Activated T-cell treated with anti-CD3 and anti-CD28 coated beads, Interleukin-2, amount 50 U/mL, for 4 hours (primary cell): ENCODE data around the gene EIF6. TPM values are rescaled to one million over a fixed set of nuclear protein-coding genes. Genes with fewer than 3 reads are reported as not detected.

Source experiments
- ATAC-seq, 2 donors: fragments of 200-7000 bp; cut with Tn5 transposase; one replicate each; pipeline ENCODE4 v1.10.0; 2021
- DNase-seq: peaks from one replicate; pipeline ENCODE4 v3.0.0-alpha.2; 2020
- H3K27me3 Mint-ChIP-seq: one replicate; pipeline ENCODE4 v1.8.0; 2021; ENCODE audit warnings: low read depth, mixed read lengths
- H3K36me3 Mint-ChIP-seq: one replicate; pipeline ENCODE4 v1.8.0; 2022; ENCODE audit warnings: mixed read lengths; ENCODE audit not compliant: insufficient read depth
- H3K4me1 Mint-ChIP-seq: one replicate; pipeline ENCODE4 v1.8.0; 2021; ENCODE audit warnings: low read depth, mixed read lengths
- H3K4me3 Mint-ChIP-seq: one replicate; pipeline ENCODE4 v1.8.0; 2021; ENCODE audit warnings: mild to moderate bottlenecking, moderate library complexity, mixed read lengths
- H3K9me3 Mint-ChIP-seq: one replicate; pipeline ENCODE4 v1.8.0; 2021; ENCODE audit warnings: mixed read lengths
- total RNA-seq, 3 donors: library from RNA; stranded (reverse); gene quantifications; one replicate each; pipeline ENCODE4 v1.2.1, GENCODE V29; 2021

EIF6 gene
- total RNA-seq, 3 donors from 2014 or later = 307 to 331 (median 310) TPM

DNA sequence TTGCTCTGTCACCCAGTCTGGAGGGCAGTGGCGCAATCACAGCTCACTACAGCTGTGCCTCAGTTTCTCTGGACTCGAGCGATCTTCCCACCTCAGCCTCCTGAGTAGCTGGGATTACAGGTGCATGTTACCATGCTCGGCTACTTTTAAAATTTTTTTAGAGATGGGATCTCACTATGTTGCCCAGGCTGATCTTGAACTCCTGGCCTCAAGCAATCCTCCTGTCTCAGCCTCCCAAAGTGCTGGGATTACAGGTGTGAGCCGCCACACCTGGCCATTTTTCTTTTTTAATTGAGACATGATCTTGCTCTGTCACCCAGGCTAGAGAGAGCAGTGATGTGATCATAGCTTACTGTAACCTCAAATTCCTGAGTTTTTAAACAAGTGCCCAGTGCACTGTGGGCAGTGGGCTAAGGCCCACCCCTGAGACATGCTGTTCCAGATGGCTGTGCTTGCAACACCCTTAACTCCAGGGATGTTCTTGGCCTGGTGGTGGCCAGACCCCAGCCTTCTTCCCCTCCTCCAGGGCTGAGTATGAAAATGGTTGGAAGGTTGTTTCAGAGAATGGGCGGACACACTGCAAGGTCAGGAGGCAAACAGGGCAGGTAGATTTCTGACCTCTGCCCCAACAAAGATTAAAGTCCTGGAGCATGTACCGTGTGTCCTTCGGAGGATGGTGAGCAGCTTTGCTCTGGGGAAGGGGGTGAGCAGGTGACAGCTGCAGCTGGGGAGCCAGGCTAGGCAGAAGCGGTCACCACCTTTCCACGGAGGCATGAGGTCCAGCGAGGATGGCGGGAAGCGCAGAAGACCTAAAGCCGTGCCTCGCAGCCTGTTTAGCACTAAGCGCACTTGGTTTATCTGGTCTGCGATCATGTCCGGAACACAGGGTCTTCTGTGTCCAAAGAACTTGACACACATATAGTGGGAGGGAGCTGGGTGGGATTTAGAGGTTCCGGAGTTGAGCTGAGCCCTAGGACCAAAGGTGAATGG is 9.0 kb upstream of the EIF6 start:
- H3K9me3 Mint-ChIP-seq = no peaks in the 10 kb centered on the region

GRCh38 chr20:35292504-35293285 is 8.1 kb upstream of the EIF6 start:
- DNase-seq = no peak
- Mint-ChIP-seq H3K4me3 (no peak overlapping the region), H3K9me3 (no peaks in the 10 kb centered on the region), H3K36me3 (no peaks in the 10 kb centered on the region), H3K4me1 (no peaks in the 10 kb centered on the region), H3K27me3 (no peaks in the 10 kb centered on the region)
- ATAC-seq = no peak

More for the DNA sequence above, 9.0 kb upstream of the EIF6 start:
- no peaks in the 10 kb centered on the region for H3K27me3 Mint-ChIP-seq
- DNase-seq = no peak
- ATAC-seq = no peak
- no peak overlapping the region for H3K4me3 Mint-ChIP-seq
- no peaks in the 10 kb centered on the region for H3K36me3 Mint-ChIP-seq
- H3K4me1 Mint-ChIP-seq = no peaks in the 10 kb centered on the region

GRCh38 chr20:35291654-35292503 is 7.3 kb upstream of the EIF6 start, which contains the start of gene FAM83C:
FAM83C (minus strand) TSS chr20:35292425; CDS start chr20:35292304, 121 bp downstream.
- DNase-seq (no peak), ATAC-seq (no peak)
- H3K36me3 Mint-ChIP-seq = no peaks in the 10 kb centered on the region
- no peak within 1 kb of the TSS for H3K4me3 Mint-ChIP-seq
- H3K27me3 Mint-ChIP-seq = no peaks in the 10 kb centered on the region
- H3K4me1 Mint-ChIP-seq = no peaks in the 10 kb centered on the region
- no peaks in the 10 kb centered on the region for H3K9me3 Mint-ChIP-seq

DNA sequence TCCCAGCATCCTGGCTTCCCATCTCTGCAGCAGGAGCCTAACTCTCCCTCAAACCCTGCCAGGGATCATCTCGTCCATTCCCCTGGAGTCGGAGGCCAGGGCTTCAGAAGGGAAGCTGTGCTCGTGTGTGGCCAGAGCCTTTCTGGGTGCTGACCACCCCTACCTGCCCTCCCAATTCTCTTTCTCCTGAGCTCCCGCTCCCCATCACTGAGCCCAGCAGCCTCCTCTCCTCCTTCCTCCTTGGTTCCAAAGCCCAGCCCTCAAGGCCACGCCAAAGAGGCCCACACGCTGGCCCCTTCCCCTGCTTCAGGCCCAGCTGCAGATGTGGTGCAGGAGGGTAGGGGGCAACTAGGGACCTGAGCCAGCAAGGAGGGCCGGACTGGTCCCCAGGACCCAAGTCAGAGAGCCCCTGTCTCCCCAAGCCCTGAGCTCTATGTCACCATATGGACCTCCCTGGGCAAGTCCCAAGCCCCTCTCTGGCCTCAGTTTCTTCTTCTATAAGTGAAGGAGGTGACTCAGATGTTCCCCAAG is 6.4 kb upstream of the EIF6 start:
- DNase-seq = no peak
- ATAC-seq = peak in 1 of 2 donors; percentile 29
- Mint-ChIP-seq H3K4me3 (no peak overlapping the region), H3K9me3 (no peaks in the 10 kb centered on the region), H3K4me1 (peaks cover 2% of the 10 kb centered on the region), H3K27me3 (no peaks in the 10 kb centered on the region), H3K36me3 (no peaks in the 10 kb centered on the region)

- no peak overlapping the region for H3K4me3 Mint-ChIP-seq
These were observed 5.8 kb upstream of the EIF6 start for GRCh38 chr20:35290186-35290886.

DNA sequence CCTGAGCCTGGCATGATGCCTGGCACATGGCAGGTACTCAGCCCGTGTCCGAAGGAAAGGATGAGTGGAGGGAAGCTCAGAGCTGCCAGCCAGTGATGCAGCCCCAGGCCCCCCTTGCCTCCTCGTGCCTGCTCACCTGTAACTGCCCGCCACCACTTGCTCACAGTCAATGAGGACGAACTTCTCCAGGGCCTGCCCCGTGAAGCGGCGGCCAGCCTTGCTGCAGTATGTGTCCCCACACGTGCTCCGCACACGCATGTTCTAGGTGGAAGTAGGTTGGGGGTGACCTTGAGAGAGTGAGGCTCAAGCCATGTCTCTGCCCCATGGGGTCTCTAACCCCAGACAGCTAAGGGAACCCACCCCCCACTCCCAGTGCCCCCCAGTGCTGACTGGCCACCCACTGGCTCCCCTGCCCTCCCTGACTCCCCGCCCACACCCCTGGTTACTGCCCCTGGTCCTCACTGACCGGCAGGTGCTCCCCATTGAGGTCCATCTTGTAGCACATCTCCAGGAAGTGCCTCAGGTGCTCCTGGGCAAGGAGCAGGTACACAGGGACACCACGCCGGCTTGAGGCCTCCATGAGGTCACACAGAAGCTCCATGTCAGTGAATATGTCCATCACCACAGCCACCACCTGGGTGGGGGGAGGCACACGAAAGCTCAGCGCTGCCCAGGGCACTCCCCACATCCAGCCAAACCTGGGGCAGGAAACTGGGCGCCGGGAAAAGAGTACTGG is 3.9 kb upstream of the EIF6 start:
- H3K9me3 Mint-ChIP-seq = no peaks in the 10 kb centered on the region
- DNase-seq = no peak
- no peaks in the 10 kb centered on the region for H3K36me3 Mint-ChIP-seq
- ATAC-seq = no peak
- peaks cover 16% of the 10 kb centered on the region for H3K4me1 Mint-ChIP-seq
- H3K27me3 Mint-ChIP-seq = no peaks in the 10 kb centered on the region
- no peak overlapping the region for H3K4me3 Mint-ChIP-seq

More at GRCh38 chr20:35290186-35290886, 5.8 kb upstream of the EIF6 start:
- DNase-seq = no peak
- peaks cover 7% of the 10 kb centered on the region for H3K4me1 Mint-ChIP-seq
- no peaks in the 10 kb centered on the region for H3K36me3 Mint-ChIP-seq
- H3K27me3 Mint-ChIP-seq = no peaks in the 10 kb centered on the region
- H3K9me3 Mint-ChIP-seq = no peaks in the 10 kb centered on the region
- no peak for ATAC-seq

DNA sequence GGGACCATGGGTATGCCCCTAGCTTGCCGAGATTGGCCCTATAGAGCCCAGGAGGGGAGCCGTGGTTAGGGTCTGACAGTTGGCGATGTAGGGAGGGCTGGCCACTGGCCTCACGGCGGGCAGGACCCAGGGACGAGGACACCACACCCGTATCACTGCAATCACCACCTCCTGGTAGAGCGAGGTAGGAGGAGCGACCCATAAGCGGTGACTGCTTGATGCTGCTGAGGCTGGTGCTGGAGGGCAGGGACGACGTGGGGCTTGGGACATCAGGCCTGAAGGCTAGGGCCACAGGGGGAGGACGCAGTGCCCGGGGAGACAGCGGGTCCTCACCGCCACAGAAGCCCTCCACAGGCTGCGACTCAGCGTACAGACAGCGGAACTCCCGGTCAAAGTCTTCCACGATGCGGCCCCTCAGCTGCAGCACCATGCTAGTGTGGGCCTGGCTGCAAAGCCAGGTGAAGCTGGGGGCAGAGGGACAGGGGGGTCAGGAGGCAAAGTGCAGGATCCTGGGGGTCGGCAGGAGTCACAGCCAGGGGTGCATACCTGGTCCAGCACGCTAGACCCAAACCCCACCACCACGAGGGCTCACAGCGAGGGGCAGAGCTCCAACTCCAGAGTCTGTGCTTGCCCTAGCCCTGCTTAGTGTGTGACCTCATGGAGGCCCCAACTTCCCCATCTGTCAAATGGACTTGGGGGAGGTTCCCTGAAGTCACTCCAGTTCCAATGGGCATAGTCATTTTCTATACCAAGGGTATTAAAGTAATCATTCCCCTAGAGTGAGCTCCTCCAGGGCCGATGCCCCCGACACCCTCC is 3.1 kb upstream of the EIF6 start:
- H3K4me1 Mint-ChIP-seq = peaks cover 19% of the 10 kb centered on the region
- H3K9me3 Mint-ChIP-seq = no peaks in the 10 kb centered on the region
- H3K36me3 Mint-ChIP-seq = no peaks in the 10 kb centered on the region
- no peaks in the 10 kb centered on the region for H3K27me3 Mint-ChIP-seq
- ATAC-seq (no peak), DNase-seq (no peak)
- no peak overlapping the region for H3K4me3 Mint-ChIP-seq

DNA sequence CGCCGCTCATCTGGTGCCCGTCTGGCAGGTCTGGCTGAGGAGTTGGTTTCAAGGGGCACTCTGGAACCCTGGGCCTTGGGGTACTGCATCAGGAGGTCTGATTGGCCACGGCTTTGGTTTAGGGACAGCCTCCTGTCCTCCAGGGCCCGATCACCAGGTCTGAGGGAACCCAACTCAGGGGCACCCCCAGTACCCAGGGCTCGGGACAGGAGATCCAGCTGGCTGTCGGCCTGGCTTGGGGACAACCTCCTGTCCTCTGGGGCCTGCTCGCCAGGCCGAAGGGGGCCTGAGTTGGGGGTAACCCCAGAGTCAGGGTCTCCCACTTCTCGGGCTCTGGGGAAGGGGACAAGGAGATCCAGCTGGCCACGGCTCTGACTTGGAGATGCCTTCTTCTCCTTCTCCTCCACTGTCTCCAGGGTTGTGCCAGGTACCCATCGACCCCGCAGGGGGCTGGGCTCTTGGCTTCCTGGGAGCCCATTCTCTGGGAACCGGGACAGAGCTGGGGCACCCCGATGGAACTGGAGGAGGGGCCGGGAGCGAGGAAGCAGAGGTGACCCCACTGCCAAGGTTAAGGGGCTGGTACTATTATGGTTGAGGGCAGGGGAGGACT is 2.4 kb upstream of the EIF6 start:
- ATAC-seq = no peak
- H3K9me3 Mint-ChIP-seq = no peaks in the 10 kb centered on the region
- peaks cover 25% of the 10 kb centered on the region for H3K4me1 Mint-ChIP-seq
- peaks cover 3% of the 10 kb centered on the region for H3K36me3 Mint-ChIP-seq
- no peaks in the 10 kb centered on the region for H3K27me3 Mint-ChIP-seq
- no peak for DNase-seq
- no peak overlapping the region for H3K4me3 Mint-ChIP-seq

GRCh38 chr20:35286077-35286898 is 1.7 kb upstream of the EIF6 start:
- H3K4me3 Mint-ChIP-seq = peak overlapping the region; percentile 84
- H3K9me3 Mint-ChIP-seq = no peaks in the 10 kb centered on the region
- peaks cover 4% of the 10 kb centered on the region for H3K36me3 Mint-ChIP-seq
- H3K27me3 Mint-ChIP-seq = no peaks in the 10 kb centered on the region
- peaks cover 25% of the 10 kb centered on the region for H3K4me1 Mint-ChIP-seq
- ATAC-seq = no peak
- DNase-seq = no peak

DNA sequence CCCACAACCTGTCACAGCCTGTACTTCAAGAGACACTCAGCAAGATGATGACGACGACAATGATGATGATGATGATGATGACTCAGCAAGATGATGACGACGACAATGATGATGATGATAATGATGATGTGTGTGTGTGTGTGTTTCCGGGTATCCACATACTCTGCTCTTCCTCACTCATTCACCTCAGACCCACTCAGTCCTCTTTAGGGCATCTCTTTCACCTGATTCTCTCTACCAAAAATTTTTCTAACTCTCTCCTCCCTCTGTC is 1.2 kb upstream of the EIF6 start:
- Mint-ChIP-seq H3K9me3 (no peaks in the 10 kb centered on the region), H3K27me3 (no peaks in the 10 kb centered on the region), H3K36me3 (peaks cover 4% of the 10 kb centered on the region), H3K4me3 (peak overlapping the region; percentile 84), H3K4me1 (peaks cover 25% of the 10 kb centered on the region)
- ATAC-seq (no peak), DNase-seq (no peak)

GRCh38 chr20:35284992-35285805 is 627 bp upstream of the EIF6 start:
- DNase-seq = no peak
- H3K9me3 Mint-ChIP-seq = no peaks in the 10 kb centered on the region
- H3K4me1 Mint-ChIP-seq = peaks cover 26% of the 10 kb centered on the region
- peak overlapping the region; percentile 84 for H3K4me3 Mint-ChIP-seq
- H3K27me3 Mint-ChIP-seq = no peaks in the 10 kb centered on the region
- ATAC-seq = no peak
- peaks cover 9% of the 10 kb centered on the region for H3K36me3 Mint-ChIP-seq
